OCI-LY1 (cell line): ENCODE measurements around the gene MYO3B.

ENCODE experiments used
- H2AFZ ChIP-seq: fragments of 200-600 bp; sonication (generic), shearing (Covaris generic); 2 replicates; pipeline ENCODE4 v1.6.0; 2014; ENCODE audit warnings: antibody characterized with exemption, mild to moderate bottlenecking, low read length
- H3F3A ChIP-seq: fragments of 200-600 bp; sonication (generic), shearing (Covaris generic); 2 replicates; pipeline ENCODE4 v1.6.0; 2014; ENCODE audit warnings: mild to moderate bottlenecking, antibody characterized with exemption, low read length, moderate library complexity; ENCODE audit not compliant: insufficient read depth
- H3K27ac ChIP-seq: fragments of 200-600 bp; sonication (generic); 2 replicates; pipeline ENCODE4 v1.5.1; 2014; ENCODE audit warnings: low read length, mixed run types, mild to moderate bottlenecking, low read depth; ENCODE audit not compliant: poor library complexity, severe bottlenecking
- H3K27me3 ChIP-seq: fragments of 200-600 bp; sonication (generic); 2 replicates; pipeline ENCODE4 v1.6.0; 2014; ENCODE audit warnings: antibody characterized with exemption, mild to moderate bottlenecking, low read length, moderate library complexity; ENCODE audit not compliant: insufficient read depth
- H3K36me3 ChIP-seq: fragments of 200-600 bp; sonication (generic); 2 replicates; pipeline ENCODE4 v1.6.1; 2014; ENCODE audit warnings: mild to moderate bottlenecking, antibody characterized with exemption, low read length, moderate library complexity, mixed read lengths; ENCODE audit not compliant: insufficient read depth
- H3K4me1 ChIP-seq: fragments of 200-600 bp; sonication (generic); 2 replicates; pipeline ENCODE4 v1.5.1; 2014; ENCODE audit warnings: mild to moderate bottlenecking, low read length, moderate library complexity; ENCODE audit not compliant: insufficient read depth, severe bottlenecking
- H3K4me2 ChIP-seq: fragments of 200-600 bp; sonication (generic), shearing (Covaris generic); 2 replicates; pipeline ENCODE4 v1.6.1; 2014; ENCODE audit warnings: low read length
- H3K4me3 ChIP-seq: fragments of 200-600 bp; sonication (generic); 2 replicates; pipeline ENCODE4 v1.5.1; 2014; ENCODE audit warnings: low read length, low read depth, mild to moderate bottlenecking, mixed read lengths; ENCODE audit not compliant: poor library complexity, severe bottlenecking
- H3K79me2 ChIP-seq: fragments of 200-600 bp; shearing (Covaris generic); 2 replicates; pipeline ENCODE4 v1.6.1; 2016; ENCODE audit warnings: mixed run types, low read length, mixed read lengths; ENCODE audit not compliant: insufficient read depth
- H3K9ac ChIP-seq: fragments of 200-600 bp; sonication (generic), shearing (Covaris generic); 2 replicates; pipeline ENCODE4 v1.6.1; 2014; ENCODE audit warnings: mild to moderate bottlenecking, low read length, mixed read lengths
- H3K9me2 ChIP-seq: fragments of 200-600 bp; sonication (generic), shearing (Covaris generic); 2 replicates; pipeline ENCODE4 v1.6.1; 2014; ENCODE audit warnings: low read depth, mild to moderate bottlenecking, low read length, mixed read lengths
- H3K9me3 ChIP-seq: fragments of 200-600 bp; shearing (Covaris generic); 2 replicates; pipeline ENCODE4 v1.6.1; 2014; ENCODE audit warnings: low read length, mixed read lengths
- H4K20me1 ChIP-seq: fragments of 200-600 bp; sonication (generic), shearing (Covaris generic); 2 replicates; pipeline ENCODE4 v1.6.0; 2016; ENCODE audit warnings: mild to moderate bottlenecking, low read length; ENCODE audit not compliant: insufficient read depth
- EZH2 ChIP-seq: fragments of 200-600 bp; sonication (generic), shearing (Covaris generic); IDR thresholded peaks from 2 replicates; pipeline ENCODE4 v1.8.0; 2017; ENCODE audit warnings: borderline replicate concordance, mixed run types, mild to moderate bottlenecking, antibody characterized with exemption, low read length, moderate library complexity, mixed read lengths
- TF ChIP-seq, protein P1 (sequence below): fragments of 200-600 bp; sonication (generic), shearing (Covaris generic); IDR thresholded peaks from 2 replicates; pipeline ENCODE4 v1.5.1; 2017; ENCODE audit warnings: mild to moderate bottlenecking, antibody characterized with exemption, low read length, moderate library complexity, mixed read lengths

The MYO3B gene

GRCh38 chr2:170463206-170463537 is 285.2 kb downstream of the MYO3B start:
- no peaks in the 10 kb centered on the region for H3K4me1 ChIP-seq
- no peak overlapping the region for H2AFZ ChIP-seq
- H3F3A ChIP-seq = no peaks in the 10 kb centered on the region
- no peaks in the 10 kb centered on the region for H3K79me2 ChIP-seq
- H3K9ac ChIP-seq = no peak overlapping the region
- no peaks in the 10 kb centered on the region for H3K9me3 ChIP-seq
- no peak overlapping the region for H3K4me3 ChIP-seq
- H3K27ac ChIP-seq = no peak overlapping the region
- no peaks in the 10 kb centered on the region for H3K9me2 ChIP-seq
- no peak overlapping the region for H3K4me2 ChIP-seq
- H4K20me1 ChIP-seq = no peaks in the 10 kb centered on the region
- H3K27me3 ChIP-seq = no peaks in the 10 kb centered on the region
- TF ChIP-seq EZH2 = no peak
- TF ChIP-seq, protein P1, sequence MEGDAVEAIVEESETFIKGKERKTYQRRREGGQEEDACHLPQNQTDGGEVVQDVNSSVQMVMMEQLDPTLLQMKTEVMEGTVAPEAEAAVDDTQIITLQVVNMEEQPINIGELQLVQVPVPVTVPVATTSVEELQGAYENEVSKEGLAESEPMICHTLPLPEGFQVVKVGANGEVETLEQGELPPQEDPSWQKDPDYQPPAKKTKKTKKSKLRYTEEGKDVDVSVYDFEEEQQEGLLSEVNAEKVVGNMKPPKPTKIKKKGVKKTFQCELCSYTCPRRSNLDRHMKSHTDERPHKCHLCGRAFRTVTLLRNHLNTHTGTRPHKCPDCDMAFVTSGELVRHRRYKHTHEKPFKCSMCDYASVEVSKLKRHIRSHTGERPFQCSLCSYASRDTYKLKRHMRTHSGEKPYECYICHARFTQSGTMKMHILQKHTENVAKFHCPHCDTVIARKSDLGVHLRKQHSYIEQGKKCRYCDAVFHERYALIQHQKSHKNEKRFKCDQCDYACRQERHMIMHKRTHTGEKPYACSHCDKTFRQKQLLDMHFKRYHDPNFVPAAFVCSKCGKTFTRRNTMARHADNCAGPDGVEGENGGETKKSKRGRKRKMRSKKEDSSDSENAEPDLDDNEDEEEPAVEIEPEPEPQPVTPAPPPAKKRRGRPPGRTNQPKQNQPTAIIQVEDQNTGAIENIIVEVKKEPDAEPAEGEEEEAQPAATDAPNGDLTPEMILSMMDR = no peak
- no peaks in the 10 kb centered on the region for H3K36me3 ChIP-seq

DNA sequence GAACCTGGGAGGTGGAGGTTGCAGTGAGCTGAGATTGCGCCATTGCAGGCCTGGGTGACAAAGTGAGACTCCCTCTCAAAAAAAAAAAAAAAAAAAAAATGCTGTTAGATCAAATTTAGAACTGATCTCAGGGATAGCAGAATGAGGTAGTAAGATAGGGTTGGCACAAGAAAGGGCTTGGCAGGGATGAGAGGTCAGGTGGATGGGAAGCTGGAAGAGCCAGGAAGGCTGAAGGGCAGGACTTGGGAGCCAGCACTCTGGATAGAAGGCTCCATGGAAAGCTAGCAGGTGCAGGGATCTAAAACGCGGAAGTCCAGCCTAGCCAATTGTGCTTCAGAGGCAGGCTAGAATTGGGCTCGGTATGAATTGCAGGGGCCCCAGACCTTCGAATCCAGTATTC is 286.3 kb downstream of the MYO3B start:
- H3K79me2 ChIP-seq = no peaks in the 10 kb centered on the region
- H3K9me3 ChIP-seq = no peaks in the 10 kb centered on the region
- no peak for TF ChIP-seq EZH2
- TF ChIP-seq, protein P1 = no peak
- no peak overlapping the region for H3K9ac ChIP-seq
- no peak overlapping the region for H3K27ac ChIP-seq
- H3K27me3 ChIP-seq = no peaks in the 10 kb centered on the region
- H4K20me1 ChIP-seq = no peaks in the 10 kb centered on the region
- no peaks in the 10 kb centered on the region for H3K9me2 ChIP-seq
- H3K4me3 ChIP-seq = no peak overlapping the region
- H2AFZ ChIP-seq = no peak overlapping the region
- no peak overlapping the region for H3K4me2 ChIP-seq
- no peaks in the 10 kb centered on the region for H3K36me3 ChIP-seq
- H3F3A ChIP-seq = no peaks in the 10 kb centered on the region
- H3K4me1 ChIP-seq = no peaks in the 10 kb centered on the region

DNA sequence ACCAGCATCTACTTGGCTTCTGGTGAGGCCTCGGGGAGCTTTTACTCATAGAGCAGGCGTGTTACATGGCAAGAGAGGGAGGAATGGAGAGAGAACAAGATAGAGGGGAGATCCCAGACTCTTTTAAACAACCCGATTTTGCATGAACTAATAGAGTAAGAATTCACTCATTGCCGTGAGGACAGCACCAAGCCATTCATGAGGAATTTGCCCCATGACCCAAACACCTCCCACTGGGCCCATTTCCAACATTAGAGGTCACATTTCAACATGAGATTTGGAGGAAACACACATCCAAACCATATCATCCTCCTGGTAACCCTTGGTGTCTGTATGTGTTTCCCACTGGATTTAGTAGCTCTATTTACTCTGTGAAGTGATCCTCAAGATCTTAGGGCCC is 287.3 kb downstream of the MYO3B start:
- Histone ChIP-seq H3K4me3 (no peak overlapping the region), H2AFZ (no peak overlapping the region), H3K79me2 (no peaks in the 10 kb centered on the region), H3K9ac (no peak overlapping the region), H3K9me2 (no peaks in the 10 kb centered on the region), H3F3A (no peaks in the 10 kb centered on the region), H3K4me1 (no peaks in the 10 kb centered on the region), H3K27me3 (no peaks in the 10 kb centered on the region), H3K9me3 (no peaks in the 10 kb centered on the region), H3K36me3 (no peaks in the 10 kb centered on the region), H3K4me2 (no peak overlapping the region), H4K20me1 (no peaks in the 10 kb centered on the region), H3K27ac (no peak overlapping the region)
- no peak for TF ChIP-seq EZH2
- TF ChIP-seq, protein P1 = no peak
